Measurements from ENCODE around the gene YWHAG.

GRCh38 chr7:76356115-76356514 is 2.7 kb downstream of the YWHAG start:
- TF ChIP-seq EZH2 (IDR thresholded peaks at IDR 0.05) = no peak
- TF ChIP-seq POLR2AphosphoS5 (IDR thresholded peaks at IDR 0.05; ENCODE audit: borderline replicate concordance, low read depth, low read length) = no peak
- TF ChIP-seq FOXP2 (optimal IDR thresholded peaks at IDR 0.05; ENCODE audit: control extremely low read depth, extremely low read length, insufficient read depth) = no peak

Data from SK-N-MC (cell line).